ENCODE results near the gene AGAP2. TPM values are rescaled to one million over a fixed set of nuclear protein-coding genes. Genes with fewer than 3 reads are reported as not detected.

The AGAP2 gene
- total and polyA plus RNA-seq, 2 of the 13 experiments (the other 11 are each of a cell fraction or from before 2014, with no cell fraction given) = 0.38 to 0.45 TPM

DNA sequence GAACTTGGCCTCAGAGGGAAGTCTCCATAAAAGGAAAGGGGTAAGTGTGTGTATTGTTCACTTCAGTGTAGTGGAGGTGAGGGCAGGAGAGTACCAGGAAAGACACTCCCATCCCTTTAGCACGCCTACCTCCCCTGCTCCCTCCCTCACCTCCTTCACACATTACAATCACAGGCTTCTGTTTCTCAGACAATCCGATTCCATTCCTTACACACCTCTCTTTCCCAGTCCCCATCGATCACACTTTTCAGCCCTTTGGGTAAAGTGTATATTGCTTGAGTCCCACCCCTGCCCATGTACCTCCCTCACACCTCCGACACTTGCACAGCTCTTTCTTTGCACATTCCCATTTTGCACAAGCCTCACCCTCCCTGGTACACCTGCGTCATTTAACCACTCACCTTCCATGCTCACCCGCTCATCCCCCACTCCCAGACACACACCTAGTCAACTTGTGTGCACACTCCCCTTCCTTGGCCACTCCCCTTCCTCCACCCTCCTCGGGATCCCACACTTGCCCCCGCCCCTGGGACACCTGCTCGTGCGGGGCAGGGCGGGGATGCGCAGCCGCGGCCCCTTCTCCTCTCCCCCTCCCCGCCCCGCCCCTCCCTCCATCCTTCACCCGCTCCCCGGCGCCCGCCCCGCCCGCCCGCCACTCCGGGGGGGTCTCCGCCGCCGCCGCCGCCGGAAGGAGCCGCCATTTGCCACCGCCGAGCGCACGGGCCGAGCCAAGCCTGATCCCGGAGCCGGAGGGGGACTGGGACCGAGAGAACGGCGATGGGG is 16.1 kb upstream of the AGAP2 start, which contains the start of gene MARCHF9 (continued):
- TF ChIP-seq, protein P1, sequence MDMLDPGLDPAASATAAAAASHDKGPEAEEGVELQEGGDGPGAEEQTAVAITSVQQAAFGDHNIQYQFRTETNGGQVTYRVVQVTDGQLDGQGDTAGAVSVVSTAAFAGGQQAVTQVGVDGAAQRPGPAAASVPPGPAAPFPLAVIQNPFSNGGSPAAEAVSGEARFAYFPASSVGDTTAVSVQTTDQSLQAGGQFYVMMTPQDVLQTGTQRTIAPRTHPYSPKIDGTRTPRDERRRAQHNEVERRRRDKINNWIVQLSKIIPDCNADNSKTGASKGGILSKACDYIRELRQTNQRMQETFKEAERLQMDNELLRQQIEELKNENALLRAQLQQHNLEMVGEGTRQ (IDR thresholded peaks at IDR 0.05; ENCODE audit: low read depth, low read length) = no peak
- TF ChIP-seq, protein P1 (CRISPR knock-in tag; IDR thresholded peaks at IDR 0.05; ENCODE audit: borderline replicate concordance) = peak; percentile 5; the same call in 1 of the 2 replicates
- TF ChIP-seq, protein P2, sequence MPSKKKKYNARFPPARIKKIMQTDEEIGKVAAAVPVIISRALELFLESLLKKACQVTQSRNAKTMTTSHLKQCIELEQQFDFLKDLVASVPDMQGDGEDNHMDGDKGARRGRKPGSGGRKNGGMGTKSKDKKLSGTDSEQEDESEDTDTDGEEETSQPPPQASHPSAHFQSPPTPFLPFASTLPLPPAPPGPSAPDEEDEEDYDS (CRISPR knock-in tag; IDR thresholded peaks at IDR 0.05) = no peak
- TF ChIP-seq TCF7L2 (IDR thresholded peaks at IDR 0.05; ENCODE audit: low read depth, low read length) = no peak
- TF ChIP-seq, protein P3, sequence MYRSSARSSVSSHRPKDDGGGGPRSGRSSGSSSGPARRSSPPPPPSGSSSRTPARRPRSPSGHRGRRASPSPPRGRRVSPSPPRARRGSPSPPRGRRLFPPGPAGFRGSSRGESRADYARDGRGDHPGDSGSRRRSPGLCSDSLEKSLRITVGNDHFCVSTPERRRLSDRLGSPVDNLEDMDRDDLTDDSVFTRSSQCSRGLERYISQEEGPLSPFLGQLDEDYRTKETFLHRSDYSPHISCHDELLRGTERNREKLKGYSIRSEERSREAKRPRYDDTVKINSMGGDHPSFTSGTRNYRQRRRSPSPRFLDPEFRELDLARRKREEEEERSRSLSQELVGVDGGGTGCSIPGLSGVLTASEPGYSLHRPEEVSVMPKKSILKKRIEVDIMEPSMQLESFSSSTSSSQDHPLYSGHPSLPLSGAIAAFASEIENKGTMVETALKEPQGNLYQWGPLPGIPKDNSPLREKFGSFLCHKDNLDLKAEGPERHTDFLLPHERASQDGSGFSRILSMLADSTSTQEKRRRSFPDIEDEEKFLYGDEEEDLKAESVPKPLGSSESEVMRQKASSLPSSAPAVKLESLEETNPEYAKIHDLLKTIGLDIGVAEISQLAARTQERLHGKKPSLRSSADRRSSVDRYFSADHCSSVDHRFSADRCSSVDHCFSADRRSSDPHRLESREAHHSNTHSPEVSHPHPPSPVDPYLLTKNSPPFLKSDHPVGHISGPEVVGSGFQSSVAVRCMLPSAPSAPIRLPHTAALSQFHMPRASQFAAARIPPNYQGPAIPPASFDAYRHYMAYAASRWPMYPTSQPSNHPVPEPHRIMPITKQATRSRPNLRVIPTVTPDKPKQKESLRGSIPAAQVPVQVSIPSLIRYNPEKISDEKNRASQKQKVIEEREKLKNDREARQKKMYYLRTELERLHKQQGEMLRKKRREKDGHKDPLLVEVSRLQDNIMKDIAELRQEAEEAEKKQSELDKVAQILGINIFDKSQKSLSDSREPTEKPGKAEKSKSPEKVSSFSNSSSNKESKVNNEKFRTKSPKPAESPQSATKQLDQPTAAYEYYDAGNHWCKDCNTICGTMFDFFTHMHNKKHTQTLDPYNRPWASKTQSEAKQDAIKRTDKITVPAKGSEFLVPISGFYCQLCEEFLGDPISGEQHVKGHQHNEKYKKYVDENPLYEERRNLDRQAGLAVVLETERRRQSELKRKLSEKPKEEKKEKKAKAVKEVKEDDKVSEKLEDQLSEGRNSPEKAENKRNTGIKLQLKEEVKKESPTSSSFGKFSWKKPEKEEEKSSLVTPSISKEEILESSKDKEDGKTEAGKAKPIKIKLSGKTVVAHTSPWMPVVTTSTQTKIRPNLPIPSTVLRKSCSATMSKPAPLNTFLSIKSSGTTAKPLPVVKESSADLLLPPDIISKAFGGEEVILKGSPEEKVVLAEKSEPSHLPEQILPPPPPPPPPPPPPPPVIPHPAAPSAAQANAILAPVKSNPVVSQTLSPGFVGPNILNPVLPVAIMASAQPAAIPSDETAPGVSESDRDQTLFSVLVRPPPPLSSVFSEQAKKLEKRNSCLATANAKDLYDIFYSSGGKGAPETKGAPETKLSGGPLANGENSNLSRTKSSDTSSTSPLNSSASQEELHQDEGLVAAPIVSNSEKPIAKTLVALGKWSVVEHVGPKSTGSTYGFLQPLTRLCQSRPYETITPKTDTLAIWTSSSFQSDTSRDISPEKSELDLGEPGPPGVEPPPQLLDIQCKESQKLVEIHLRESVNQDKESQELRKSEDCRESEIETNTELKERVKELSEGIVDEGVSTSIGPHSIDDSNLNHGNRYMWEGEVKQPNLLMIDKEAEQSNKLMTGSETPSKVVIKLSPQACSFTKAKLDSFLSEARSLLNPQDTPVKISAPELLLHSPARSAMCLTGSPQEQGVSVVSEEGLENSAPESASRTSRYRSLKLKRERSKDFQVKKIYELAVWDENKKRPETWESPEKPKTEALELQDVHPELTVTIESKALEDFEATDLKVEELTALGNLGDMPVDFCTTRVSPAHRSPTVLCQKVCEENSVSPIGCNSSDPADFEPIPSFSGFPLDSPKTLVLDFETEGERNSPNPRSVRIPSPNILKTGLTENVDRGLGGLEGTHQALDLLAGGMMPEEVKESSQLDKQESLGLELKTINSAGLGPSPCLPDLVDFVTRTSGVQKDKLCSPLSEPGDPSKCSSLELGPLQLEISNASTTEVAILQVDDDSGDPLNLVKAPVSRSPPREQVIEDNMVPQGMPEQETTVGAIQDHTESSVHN (CRISPR knock-in tag; IDR thresholded peaks at IDR 0.05) = peak; percentile 91
- TF ChIP-seq, protein P4, sequence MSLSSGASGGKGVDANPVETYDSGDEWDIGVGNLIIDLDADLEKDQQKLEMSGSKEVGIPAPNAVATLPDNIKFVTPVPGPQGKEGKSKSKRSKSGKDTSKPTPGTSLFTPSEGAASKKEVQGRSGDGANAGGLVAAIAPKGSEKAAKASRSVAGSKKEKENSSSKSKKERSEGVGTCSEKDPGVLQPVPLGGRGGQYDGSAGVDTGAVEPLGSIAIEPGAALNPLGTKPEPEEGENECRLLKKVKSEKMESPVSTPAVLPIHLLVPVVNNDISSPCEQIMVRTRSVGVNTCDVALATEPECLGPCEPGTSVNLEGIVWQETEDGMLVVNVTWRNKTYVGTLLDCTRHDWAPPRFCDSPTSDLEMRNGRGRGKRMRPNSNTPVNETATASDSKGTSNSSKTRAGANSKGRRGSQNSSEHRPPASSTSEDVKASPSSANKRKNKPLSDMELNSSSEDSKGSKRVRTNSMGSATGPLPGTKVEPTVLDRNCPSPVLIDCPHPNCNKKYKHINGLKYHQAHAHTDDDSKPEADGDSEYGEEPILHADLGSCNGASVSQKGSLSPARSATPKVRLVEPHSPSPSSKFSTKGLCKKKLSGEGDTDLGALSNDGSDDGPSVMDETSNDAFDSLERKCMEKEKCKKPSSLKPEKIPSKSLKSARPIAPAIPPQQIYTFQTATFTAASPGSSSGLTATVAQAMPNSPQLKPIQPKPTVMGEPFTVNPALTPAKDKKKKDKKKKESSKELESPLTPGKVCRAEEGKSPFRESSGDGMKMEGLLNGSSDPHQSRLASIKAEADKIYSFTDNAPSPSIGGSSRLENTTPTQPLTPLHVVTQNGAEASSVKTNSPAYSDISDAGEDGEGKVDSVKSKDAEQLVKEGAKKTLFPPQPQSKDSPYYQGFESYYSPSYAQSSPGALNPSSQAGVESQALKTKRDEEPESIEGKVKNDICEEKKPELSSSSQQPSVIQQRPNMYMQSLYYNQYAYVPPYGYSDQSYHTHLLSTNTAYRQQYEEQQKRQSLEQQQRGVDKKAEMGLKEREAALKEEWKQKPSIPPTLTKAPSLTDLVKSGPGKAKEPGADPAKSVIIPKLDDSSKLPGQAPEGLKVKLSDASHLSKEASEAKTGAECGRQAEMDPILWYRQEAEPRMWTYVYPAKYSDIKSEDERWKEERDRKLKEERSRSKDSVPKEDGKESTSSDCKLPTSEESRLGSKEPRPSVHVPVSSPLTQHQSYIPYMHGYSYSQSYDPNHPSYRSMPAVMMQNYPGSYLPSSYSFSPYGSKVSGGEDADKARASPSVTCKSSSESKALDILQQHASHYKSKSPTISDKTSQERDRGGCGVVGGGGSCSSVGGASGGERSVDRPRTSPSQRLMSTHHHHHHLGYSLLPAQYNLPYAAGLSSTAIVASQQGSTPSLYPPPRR (CRISPR knock-in tag; IDR thresholded peaks at IDR 0.05; ENCODE audit: borderline replicate concordance) = peak; percentile 34; the same call in 1 of the 2 replicates
- TF ChIP-seq NR2F2 (IDR thresholded peaks at IDR 0.05; ENCODE audit: borderline replicate concordance, low read depth) = no peak
- TF ChIP-seq ZNF790 (CRISPR knock-in tag; IDR thresholded peaks at IDR 0.05; ENCODE audit: borderline replicate concordance) = no peak
- TF ChIP-seq LCORL (IDR thresholded peaks at IDR 0.05) = no peak
- no peak for TF ChIP-seq LCORL (CRISPR knock-in tag; IDR thresholded peaks at IDR 0.05)
